HG03066 (cell line): ENCODE data around the gene RTCA.

ENCODE experiments used
- ATAC-seq: cut with Tn5 transposase; IDR thresholded peaks from one replicate; pipeline ENCODE4 v1.9.1; 2021; ENCODE audit warnings: low read depth; ENCODE audit not compliant: unreplicated experiment

RTCA gene

GRCh38 chr1:100340494-100340893 lies 74.5 kb downstream of the RTCA start:
- ATAC-seq: no peak

GRCh38 chr1:100342348-100342747 lies 76.3 kb downstream of the RTCA start:
- no peak for ATAC-seq
